ENCODE results near the gene CMSS1.

CMSS1 gene

DNA sequence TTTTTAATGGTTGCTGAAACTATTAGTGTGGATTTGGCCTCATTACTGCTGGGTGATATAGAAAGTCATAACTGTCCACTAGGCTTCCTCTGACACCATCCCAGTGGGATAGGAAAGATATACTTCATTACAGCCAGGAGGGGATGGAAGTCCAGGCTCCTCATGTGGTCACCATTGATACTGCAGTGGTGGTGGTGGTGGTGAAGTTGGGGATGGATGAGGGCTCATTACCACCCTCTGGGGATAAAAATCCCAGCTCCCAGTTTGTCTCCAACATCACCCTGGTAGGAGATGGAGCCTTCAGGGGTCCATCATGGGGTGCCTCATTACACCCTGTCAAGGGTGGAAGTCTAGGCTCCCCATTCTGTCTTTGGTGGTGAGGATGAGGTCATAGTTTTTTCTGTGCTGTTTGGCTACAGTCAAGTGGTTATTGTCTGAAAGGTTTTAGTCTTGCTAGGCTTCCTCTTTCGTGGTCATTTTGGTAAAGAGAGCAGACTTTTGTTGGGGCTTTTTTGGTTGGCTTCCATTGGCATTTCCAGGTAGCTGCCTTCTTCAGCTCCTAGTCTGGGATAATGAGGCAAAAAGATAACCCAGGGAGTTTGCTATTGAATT is 326.7 kb downstream of the CMSS1 start:
- H3K9me2 ChIP-seq (replicated peaks; ENCODE audit: low read depth, low read length) = no peaks in the 10 kb centered on the region
- no peak overlapping the region for H3K9ac ChIP-seq (ENCODE audit: low read depth, low read length, poor library complexity, severe bottlenecking)
- no peaks in the 10 kb centered on the region for H4K20me1 ChIP-seq (ENCODE audit: insufficient read depth, low read length, poor library complexity, severe bottlenecking)
- no peaks in the 10 kb centered on the region for H3K27me3 ChIP-seq (ENCODE audit: insufficient read depth, low read length, poor library complexity, severe bottlenecking)
- TF ChIP-seq, protein P1, sequence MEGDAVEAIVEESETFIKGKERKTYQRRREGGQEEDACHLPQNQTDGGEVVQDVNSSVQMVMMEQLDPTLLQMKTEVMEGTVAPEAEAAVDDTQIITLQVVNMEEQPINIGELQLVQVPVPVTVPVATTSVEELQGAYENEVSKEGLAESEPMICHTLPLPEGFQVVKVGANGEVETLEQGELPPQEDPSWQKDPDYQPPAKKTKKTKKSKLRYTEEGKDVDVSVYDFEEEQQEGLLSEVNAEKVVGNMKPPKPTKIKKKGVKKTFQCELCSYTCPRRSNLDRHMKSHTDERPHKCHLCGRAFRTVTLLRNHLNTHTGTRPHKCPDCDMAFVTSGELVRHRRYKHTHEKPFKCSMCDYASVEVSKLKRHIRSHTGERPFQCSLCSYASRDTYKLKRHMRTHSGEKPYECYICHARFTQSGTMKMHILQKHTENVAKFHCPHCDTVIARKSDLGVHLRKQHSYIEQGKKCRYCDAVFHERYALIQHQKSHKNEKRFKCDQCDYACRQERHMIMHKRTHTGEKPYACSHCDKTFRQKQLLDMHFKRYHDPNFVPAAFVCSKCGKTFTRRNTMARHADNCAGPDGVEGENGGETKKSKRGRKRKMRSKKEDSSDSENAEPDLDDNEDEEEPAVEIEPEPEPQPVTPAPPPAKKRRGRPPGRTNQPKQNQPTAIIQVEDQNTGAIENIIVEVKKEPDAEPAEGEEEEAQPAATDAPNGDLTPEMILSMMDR (conservative IDR thresholded peaks at IDR 0.05; ENCODE audit: low read length) = no peak
- TF ChIP-seq EZH2phosphoT487 (IDR thresholded peaks at IDR 0.05; ENCODE audit: borderline replicate concordance) = no peak
- peaks cover 6% of the 10 kb centered on the region for H3K4me1 ChIP-seq (ENCODE audit: insufficient read depth, low read length, poor library complexity, severe bottlenecking)
- H3K4me3 ChIP-seq (ENCODE audit: low read length, poor library complexity, severe bottlenecking) = no peak overlapping the region
- no peaks in the 10 kb centered on the region for H3K79me2 ChIP-seq (ENCODE audit: insufficient read depth, low read length)
- H3K36me3 ChIP-seq (ENCODE audit: insufficient read depth, low read length) = no peaks in the 10 kb centered on the region
- peaks cover 12% of the 10 kb centered on the region; the same call in 1 of the 2 replicates for H3K9me3 ChIP-seq (ENCODE audit: insufficient read depth, low read depth, low read length)
- no peak overlapping the region for H2AFZ ChIP-seq (ENCODE audit: low read length)
- H3F3A ChIP-seq (ENCODE audit: low read depth) = no peaks in the 10 kb centered on the region
- no peak overlapping the region for H3K4me2 ChIP-seq (ENCODE audit: low read depth, low read length, poor library complexity, severe bottlenecking)

DNA sequence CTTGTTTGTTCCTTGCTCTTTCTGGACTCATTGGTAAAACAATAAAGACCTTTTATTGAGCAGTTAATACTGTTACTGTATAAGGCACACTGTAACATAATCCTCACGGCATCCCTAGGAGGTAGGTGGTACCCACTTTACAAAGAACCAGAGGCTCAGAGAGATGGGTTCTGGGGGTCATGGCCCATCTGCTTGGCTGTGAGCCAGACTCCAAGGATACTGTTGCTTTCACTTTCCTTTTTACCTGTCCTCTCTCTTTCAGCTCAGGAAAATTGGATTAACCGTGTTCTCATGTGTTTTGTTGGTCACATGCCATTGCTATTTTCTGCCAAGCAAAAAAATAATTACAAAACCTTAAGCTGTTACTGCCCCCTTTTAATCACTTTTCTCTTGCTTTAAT is 331.5 kb downstream of the CMSS1 start:
- H2AFZ ChIP-seq (ENCODE audit: low read length) = no peak overlapping the region
- no peak overlapping the region for H3K4me3 ChIP-seq (ENCODE audit: low read length, poor library complexity, severe bottlenecking)
- no peaks in the 10 kb centered on the region for H4K20me1 ChIP-seq (ENCODE audit: insufficient read depth, low read length, poor library complexity, severe bottlenecking)
- TF ChIP-seq, protein P1 (conservative IDR thresholded peaks at IDR 0.05; ENCODE audit: low read length) = no peak
- no peak for TF ChIP-seq EZH2phosphoT487 (IDR thresholded peaks at IDR 0.05; ENCODE audit: borderline replicate concordance)
- H3K79me2 ChIP-seq (ENCODE audit: insufficient read depth, low read length) = no peaks in the 10 kb centered on the region
- H3K9ac ChIP-seq (ENCODE audit: low read depth, low read length, poor library complexity, severe bottlenecking) = no peak overlapping the region
- H3K9me3 ChIP-seq (ENCODE audit: insufficient read depth, low read depth, low read length) = no peaks in the 10 kb centered on the region
- no peaks in the 10 kb centered on the region for H3K9me2 ChIP-seq (replicated peaks; ENCODE audit: low read depth, low read length)
- no peak overlapping the region for H3K4me2 ChIP-seq (ENCODE audit: low read depth, low read length, poor library complexity, severe bottlenecking)
- no peaks in the 10 kb centered on the region for H3K27me3 ChIP-seq (ENCODE audit: insufficient read depth, low read length, poor library complexity, severe bottlenecking)
- no peaks in the 10 kb centered on the region for H3F3A ChIP-seq (ENCODE audit: low read depth)
- no peaks in the 10 kb centered on the region for H3K36me3 ChIP-seq (ENCODE audit: insufficient read depth, low read length)
- H3K4me1 ChIP-seq (ENCODE audit: insufficient read depth, low read length, poor library complexity, severe bottlenecking) = peaks cover 6% of the 10 kb centered on the region

DNA sequence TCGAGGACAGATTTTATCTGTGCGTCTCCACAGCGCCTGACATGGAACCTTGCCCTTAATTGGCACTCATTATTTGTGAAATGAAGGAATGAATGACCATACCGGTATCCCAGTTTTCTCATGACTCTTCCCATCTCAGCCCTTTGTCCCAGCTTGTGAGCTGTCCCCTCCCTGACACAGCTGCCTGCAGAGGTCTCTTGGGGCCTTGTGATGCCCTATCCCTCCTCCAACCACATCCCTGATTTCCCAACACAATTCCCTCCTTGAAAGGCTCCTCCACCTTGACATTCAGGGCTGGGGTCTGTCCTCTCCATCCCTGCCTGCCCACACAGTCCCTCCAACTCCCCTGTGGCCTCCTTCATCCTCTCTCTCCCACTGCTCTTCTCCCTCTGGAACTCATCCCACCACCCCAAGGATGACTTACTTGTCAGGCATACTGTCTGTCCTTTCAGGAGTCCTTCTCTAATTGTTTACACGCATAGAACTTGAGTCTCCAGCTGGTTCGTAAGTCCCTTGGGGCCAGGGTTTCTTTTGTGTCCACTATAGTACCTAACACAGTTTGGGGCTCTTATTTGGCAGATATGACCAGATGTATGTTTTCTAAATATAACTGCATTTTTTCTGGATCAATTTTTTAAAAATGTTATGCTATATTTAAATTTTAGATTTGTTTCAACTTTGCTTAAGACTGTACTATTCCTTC is 332.2 kb downstream of the CMSS1 start:
- Histone ChIP-seq H3K79me2 (ENCODE audit: insufficient read depth, low read length) (no peaks in the 10 kb centered on the region), H2AFZ (ENCODE audit: low read length) (no peak overlapping the region), H3K36me3 (ENCODE audit: insufficient read depth, low read length) (no peaks in the 10 kb centered on the region), H3K4me2 (ENCODE audit: low read depth, low read length, poor library complexity, severe bottlenecking) (no peak overlapping the region), H3F3A (ENCODE audit: low read depth) (no peaks in the 10 kb centered on the region), H3K9ac (ENCODE audit: low read depth, low read length, poor library complexity, severe bottlenecking) (no peak overlapping the region), H3K9me3 (ENCODE audit: insufficient read depth, low read depth, low read length) (no peaks in the 10 kb centered on the region), H3K9me2 (replicated peaks; ENCODE audit: low read depth, low read length) (no peaks in the 10 kb centered on the region), H3K4me1 (ENCODE audit: insufficient read depth, low read length, poor library complexity, severe bottlenecking) (no peaks in the 10 kb centered on the region), H4K20me1 (ENCODE audit: insufficient read depth, low read length, poor library complexity, severe bottlenecking) (no peaks in the 10 kb centered on the region), H3K27me3 (ENCODE audit: insufficient read depth, low read length, poor library complexity, severe bottlenecking) (no peaks in the 10 kb centered on the region), H3K4me3 (ENCODE audit: low read length, poor library complexity, severe bottlenecking) (no peak overlapping the region)
- TF ChIP-seq EZH2phosphoT487 (IDR thresholded peaks at IDR 0.05; ENCODE audit: borderline replicate concordance) = no peak
- TF ChIP-seq, protein P1 (conservative IDR thresholded peaks at IDR 0.05; ENCODE audit: low read length) = no peak

All from Loucy (cell line).